ENCODE data around the gene CPE. TPM values are rescaled to one million over a fixed set of nuclear protein-coding genes. Genes with fewer than 3 reads are reported as not detected.

CPE gene
- polyA plus RNA-seq, 1 of the 3 experiments (the other 2 are of a cell fraction) = 18.2 TPM

DNA sequence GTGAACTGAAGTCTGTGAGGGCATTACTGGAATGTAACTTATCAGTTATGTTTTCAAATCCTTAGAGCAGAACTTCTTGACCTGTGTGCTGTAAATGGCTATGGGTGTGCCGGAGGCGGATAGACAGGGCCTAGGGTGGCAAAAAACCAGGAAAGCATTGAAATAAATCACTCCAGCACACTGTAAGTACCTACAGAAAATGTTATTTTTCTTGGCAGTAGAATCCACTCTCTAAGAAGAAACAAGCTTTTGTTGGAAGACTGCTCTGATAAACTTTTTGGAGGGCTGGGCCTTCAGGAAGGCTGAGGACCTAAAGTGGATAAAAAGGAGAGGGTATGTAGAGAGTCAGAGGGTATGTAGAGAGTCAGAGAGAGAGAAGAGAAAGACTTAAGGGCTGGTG is 14.9 kb downstream of the CPE start:
- no peaks in the 10 kb centered on the region for H3K27me3 ChIP-seq (ENCODE audit: insufficient read depth)
- no peak overlapping the region for H3K4me2 ChIP-seq
- H3K9ac ChIP-seq = no peak overlapping the region
- no peaks in the 10 kb centered on the region for H3K36me3 ChIP-seq (replicated peaks in 1 of 2; ENCODE audit: control insufficient read depth in 1 of 2, insufficient read depth in 2 of 2, low read length in 1 of 2)
- no peaks in the 10 kb centered on the region for H3K9me3 ChIP-seq
- H3K4me1 ChIP-seq (ENCODE audit: control insufficient read depth in 1 of 2, insufficient read depth in 2 of 2, low read depth in 1 of 2, low read length in 1 of 2) = peaks cover under 1 to 4% of the 10 kb centered on the region in 2 experiments; a peak in 1 of 4 replicates
- no peaks in the 10 kb centered on the region for H3F3A ChIP-seq (replicated peaks; ENCODE audit: insufficient read depth)
- no peak overlapping the region for H3K4me3 ChIP-seq (ENCODE audit: low read depth in 2 of 2, low read length in 1 of 2)
- WGBS (ENCODE audit: low lambda C conversion rate) = 57% methylated on average over 2 of the region's 2 CpGs
- no peak for DNase-seq
- no peak overlapping the region for H3K27ac ChIP-seq (ENCODE audit: low read depth in 2 of 2, low read length in 1 of 2)
- H4K20me1 ChIP-seq (ENCODE audit: insufficient read depth) = no peaks in the 10 kb centered on the region
- no peaks in the 10 kb centered on the region for H3K79me2 ChIP-seq (ENCODE audit: insufficient read depth)
- no peaks in the 10 kb centered on the region for H3K9me2 ChIP-seq
- TF ChIP-seq FOXM1 (IDR thresholded peaks at IDR 0.05; ENCODE audit: low read depth) (no peak), RFX5 (IDR thresholded peaks at IDR 0.05; ENCODE audit: low read length) (no peak), SMC3 (IDR thresholded peaks at IDR 0.05; ENCODE audit: low read depth, low read length) (no peak), RAD21 (IDR thresholded peaks at IDR 0.05; ENCODE audit: low read length) (no peak), RCOR1 (IDR thresholded peaks at IDR 0.05; ENCODE audit: low read length) (no peak), FOXJ3 (CRISPR knock-in tag; IDR thresholded peaks at IDR 0.05) (no peak)
- no peak overlapping the region for H2AFZ ChIP-seq (ENCODE audit: low read depth)
- CTCF ChIA-PET = interaction anchor here (1.5 to 2.2 kb wide), 2 partner anchors 9 to 263 kb away, joined by 4 to 7 read pairs; no protein-coding TSS in a partner anchor
- POLR2A ChIA-PET = no interaction called here

DNA sequence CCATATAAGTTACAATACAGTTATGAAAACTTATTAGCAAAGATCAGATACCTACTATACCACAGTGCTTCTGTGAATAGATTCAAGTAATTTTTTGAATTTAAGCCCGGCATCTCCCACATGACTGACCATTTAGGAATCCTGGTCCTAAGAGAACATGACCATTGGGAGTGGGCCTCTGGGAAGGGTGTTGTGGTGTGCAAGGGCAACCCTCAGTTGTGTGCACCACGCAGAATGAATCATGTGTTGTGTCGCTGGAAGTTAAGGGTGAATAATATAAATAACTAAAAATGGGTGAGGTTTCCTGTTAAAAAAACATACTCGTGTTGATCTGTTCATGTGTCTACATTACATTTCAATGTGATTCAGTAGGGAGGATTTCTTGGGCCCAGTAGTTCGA is 15.5 kb downstream of the CPE start:
- H2AFZ ChIP-seq (ENCODE audit: low read depth) = no peak overlapping the region
- no peaks in the 10 kb centered on the region for H3F3A ChIP-seq (replicated peaks; ENCODE audit: insufficient read depth)
- no peaks in the 10 kb centered on the region for H4K20me1 ChIP-seq (ENCODE audit: insufficient read depth)
- no peaks in the 10 kb centered on the region for H3K9me3 ChIP-seq
- ChIA-PET POLR2A (no interaction called here), CTCF (interaction anchor here (1.5 to 2.2 kb wide), 2 partner anchors 10 to 263 kb away, joined by 4 to 7 read pairs; no protein-coding TSS in a partner anchor)
- TF ChIP-seq RFX5 (IDR thresholded peaks at IDR 0.05; ENCODE audit: low read length) = no peak
- TF ChIP-seq MEF2A (IDR thresholded peaks at IDR 0.05; ENCODE audit: borderline replicate concordance, low read depth) = no peak
- no peak for TF ChIP-seq YY1 (IDR thresholded peaks at IDR 0.05; ENCODE audit: low read depth)
- TF ChIP-seq CHD2 (IDR thresholded peaks at IDR 0.05; ENCODE audit: low read length, partially characterized antibody) = no peak
- TF ChIP-seq, protein P1, sequence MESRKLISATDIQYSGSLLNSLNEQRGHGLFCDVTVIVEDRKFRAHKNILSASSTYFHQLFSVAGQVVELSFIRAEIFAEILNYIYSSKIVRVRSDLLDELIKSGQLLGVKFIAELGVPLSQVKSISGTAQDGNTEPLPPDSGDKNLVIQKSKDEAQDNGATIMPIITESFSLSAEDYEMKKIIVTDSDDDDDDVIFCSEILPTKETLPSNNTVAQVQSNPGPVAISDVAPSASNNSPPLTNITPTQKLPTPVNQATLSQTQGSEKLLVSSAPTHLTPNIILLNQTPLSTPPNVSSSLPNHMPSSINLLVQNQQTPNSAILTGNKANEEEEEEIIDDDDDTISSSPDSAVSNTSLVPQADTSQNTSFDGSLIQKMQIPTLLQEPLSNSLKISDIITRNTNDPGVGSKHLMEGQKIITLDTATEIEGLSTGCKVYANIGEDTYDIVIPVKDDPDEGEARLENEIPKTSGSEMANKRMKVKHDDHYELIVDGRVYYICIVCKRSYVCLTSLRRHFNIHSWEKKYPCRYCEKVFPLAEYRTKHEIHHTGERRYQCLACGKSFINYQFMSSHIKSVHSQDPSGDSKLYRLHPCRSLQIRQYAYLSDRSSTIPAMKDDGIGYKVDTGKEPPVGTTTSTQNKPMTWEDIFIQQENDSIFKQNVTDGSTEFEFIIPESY (IDR thresholded peaks at IDR 0.05; ENCODE audit: borderline replicate concordance, low read depth) = no peak
- TF ChIP-seq, protein P2, sequence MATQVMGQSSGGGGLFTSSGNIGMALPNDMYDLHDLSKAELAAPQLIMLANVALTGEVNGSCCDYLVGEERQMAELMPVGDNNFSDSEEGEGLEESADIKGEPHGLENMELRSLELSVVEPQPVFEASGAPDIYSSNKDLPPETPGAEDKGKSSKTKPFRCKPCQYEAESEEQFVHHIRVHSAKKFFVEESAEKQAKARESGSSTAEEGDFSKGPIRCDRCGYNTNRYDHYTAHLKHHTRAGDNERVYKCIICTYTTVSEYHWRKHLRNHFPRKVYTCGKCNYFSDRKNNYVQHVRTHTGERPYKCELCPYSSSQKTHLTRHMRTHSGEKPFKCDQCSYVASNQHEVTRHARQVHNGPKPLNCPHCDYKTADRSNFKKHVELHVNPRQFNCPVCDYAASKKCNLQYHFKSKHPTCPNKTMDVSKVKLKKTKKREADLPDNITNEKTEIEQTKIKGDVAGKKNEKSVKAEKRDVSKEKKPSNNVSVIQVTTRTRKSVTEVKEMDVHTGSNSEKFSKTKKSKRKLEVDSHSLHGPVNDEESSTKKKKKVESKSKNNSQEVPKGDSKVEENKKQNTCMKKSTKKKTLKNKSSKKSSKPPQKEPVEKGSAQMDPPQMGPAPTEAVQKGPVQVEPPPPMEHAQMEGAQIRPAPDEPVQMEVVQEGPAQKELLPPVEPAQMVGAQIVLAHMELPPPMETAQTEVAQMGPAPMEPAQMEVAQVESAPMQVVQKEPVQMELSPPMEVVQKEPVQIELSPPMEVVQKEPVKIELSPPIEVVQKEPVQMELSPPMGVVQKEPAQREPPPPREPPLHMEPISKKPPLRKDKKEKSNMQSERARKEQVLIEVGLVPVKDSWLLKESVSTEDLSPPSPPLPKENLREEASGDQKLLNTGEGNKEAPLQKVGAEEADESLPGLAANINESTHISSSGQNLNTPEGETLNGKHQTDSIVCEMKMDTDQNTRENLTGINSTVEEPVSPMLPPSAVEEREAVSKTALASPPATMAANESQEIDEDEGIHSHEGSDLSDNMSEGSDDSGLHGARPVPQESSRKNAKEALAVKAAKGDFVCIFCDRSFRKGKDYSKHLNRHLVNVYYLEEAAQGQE (IDR thresholded peaks at IDR 0.05; ENCODE audit: low read depth, low read length) = no peak
- TF ChIP-seq SIN3A (IDR thresholded peaks at IDR 0.05; ENCODE audit: borderline replicate concordance, low read depth, low read length) = no peak
- TF ChIP-seq MXI1 (IDR thresholded peaks at IDR 0.05; ENCODE audit: low read depth, low read length) = no peak
- H3K4me3 ChIP-seq (ENCODE audit: low read depth in 2 of 2, low read length in 1 of 2) = no peak overlapping the region
- H3K79me2 ChIP-seq (ENCODE audit: insufficient read depth) = no peaks in the 10 kb centered on the region
- no peak overlapping the region for H3K27ac ChIP-seq (ENCODE audit: low read depth in 2 of 2, low read length in 1 of 2)
- H3K9ac ChIP-seq = no peak overlapping the region
- H3K4me1 ChIP-seq (ENCODE audit: control insufficient read depth in 1 of 2, insufficient read depth in 2 of 2, low read depth in 1 of 2, low read length in 1 of 2) = peaks cover 4 to 8% of the 10 kb centered on the region in 2 experiments; a peak in 2 of 4 replicates
- 67% methylated on average over 5 of the region's 5 CpGs for WGBS (ENCODE audit: low lambda C conversion rate)
- no peaks in the 10 kb centered on the region for H3K9me2 ChIP-seq
- no peaks in the 10 kb centered on the region for H3K27me3 ChIP-seq (ENCODE audit: insufficient read depth)
- no peak overlapping the region for H3K4me2 ChIP-seq
- DNase-seq = no peak
- no peaks in the 10 kb centered on the region for H3K36me3 ChIP-seq (replicated peaks in 1 of 2; ENCODE audit: control insufficient read depth in 1 of 2, insufficient read depth in 2 of 2, low read length in 1 of 2)
